Type B pancreatic cell (in vitro differentiated cells): ENCODE results near the gene DCC. TPM values are rescaled to one million over a fixed set of nuclear protein-coding genes. Genes with fewer than 3 reads are reported as not detected.

Source experiments
- DNase-seq: peaks from one replicate; pipeline ENCODE4 v3.0.0; 2021; ENCODE audit warnings: mixed read lengths; ENCODE audit not compliant: unreplicated experiment; ENCODE audit errors: extremely low spot score
- H3K27ac Mint-ChIP-seq: 2 replicates; pipeline ENCODE4 v1.8.0; 2021; ENCODE audit warnings: mild to moderate bottlenecking, mixed read lengths
- H3K27me3 Mint-ChIP-seq: 2 replicates; pipeline ENCODE4 v1.8.0; 2021; ENCODE audit warnings: mixed read lengths
- H3K36me3 Mint-ChIP-seq: 2 replicates; pipeline ENCODE4 v1.8.0; 2021; ENCODE audit warnings: mixed read lengths
- H3K4me1 Mint-ChIP-seq: one replicate; pipeline ENCODE4 v1.8.0; 2021; ENCODE audit warnings: mixed read lengths; ENCODE audit not compliant: unreplicated experiment
- H3K4me3 Mint-ChIP-seq: 2 replicates; pipeline ENCODE4 v1.8.0; 2021; ENCODE audit warnings: mild to moderate bottlenecking, mixed read lengths
- H3K9me3 Mint-ChIP-seq: 2 replicates; pipeline ENCODE4 v1.8.0; 2021; ENCODE audit warnings: mixed read lengths
- total RNA-seq: library from RNA; stranded (reverse); gene quantifications from 2 replicates; pipeline ENCODE4 v1.2.1, GENCODE V29; 2021; ENCODE audit warnings: low replicate concordance
- TF ChIP-seq, protein P1 (sequence below): fragments of 200-600 bp; sonication (generic); conservative IDR thresholded peaks from 2 replicates; pipeline ENCODE4 v1.5.0; 2021; ENCODE audit warnings: antibody characterized with exemption, mild to moderate bottlenecking

The DCC gene
- total RNA-seq, 1 donor from 2014 or later, result 11.6 TPM

DNA sequence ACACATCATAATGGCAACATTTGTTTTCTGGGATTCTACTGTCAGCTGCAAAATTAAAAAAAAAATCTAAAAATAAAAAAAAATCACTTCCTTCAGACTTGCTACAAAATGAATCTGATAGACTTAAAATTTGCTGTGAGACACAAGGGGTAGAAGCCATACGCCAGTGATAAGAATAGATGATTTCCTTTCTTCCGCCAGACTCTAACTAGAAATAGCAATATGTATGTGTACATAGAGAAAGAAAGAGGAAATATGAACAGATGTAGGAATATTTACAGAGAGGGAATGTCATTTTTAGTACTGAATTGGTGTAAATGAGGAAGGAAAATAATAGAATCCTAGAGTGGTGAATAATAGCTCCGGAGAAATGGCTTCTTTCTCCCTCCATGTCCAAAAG, 574.2 kb downstream of the DCC start:
- no peak overlapping the region for H3K27ac Mint-ChIP-seq
- TF ChIP-seq, protein P1, sequence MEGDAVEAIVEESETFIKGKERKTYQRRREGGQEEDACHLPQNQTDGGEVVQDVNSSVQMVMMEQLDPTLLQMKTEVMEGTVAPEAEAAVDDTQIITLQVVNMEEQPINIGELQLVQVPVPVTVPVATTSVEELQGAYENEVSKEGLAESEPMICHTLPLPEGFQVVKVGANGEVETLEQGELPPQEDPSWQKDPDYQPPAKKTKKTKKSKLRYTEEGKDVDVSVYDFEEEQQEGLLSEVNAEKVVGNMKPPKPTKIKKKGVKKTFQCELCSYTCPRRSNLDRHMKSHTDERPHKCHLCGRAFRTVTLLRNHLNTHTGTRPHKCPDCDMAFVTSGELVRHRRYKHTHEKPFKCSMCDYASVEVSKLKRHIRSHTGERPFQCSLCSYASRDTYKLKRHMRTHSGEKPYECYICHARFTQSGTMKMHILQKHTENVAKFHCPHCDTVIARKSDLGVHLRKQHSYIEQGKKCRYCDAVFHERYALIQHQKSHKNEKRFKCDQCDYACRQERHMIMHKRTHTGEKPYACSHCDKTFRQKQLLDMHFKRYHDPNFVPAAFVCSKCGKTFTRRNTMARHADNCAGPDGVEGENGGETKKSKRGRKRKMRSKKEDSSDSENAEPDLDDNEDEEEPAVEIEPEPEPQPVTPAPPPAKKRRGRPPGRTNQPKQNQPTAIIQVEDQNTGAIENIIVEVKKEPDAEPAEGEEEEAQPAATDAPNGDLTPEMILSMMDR, result no peak
- no peaks in the 10 kb centered on the region for H3K9me3 Mint-ChIP-seq

DNA sequence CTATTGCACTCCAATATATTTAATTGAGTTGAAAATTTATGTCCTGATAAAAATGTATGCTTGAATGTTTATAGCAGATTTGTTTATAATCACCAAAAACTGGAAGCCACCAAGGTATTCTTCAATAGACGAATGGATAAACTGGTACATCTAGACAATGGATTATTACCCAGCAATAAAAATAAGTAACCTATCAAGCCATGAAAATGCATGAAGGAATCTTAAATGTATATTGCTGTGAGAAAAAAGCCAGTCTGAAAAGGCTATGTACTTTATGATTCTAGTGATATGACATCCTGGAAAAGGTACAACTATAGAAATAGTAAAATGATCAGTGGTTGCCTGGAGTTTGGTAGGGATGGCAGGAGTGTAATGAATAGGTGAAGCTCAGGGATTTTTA, 580.7 kb downstream of the DCC start:
- no peak for DNase-seq
- no peaks in the 10 kb centered on the region for H3K4me1 Mint-ChIP-seq
- TF ChIP-seq, protein P1, result no peak
- no peaks in the 10 kb centered on the region for H3K9me3 Mint-ChIP-seq
- H3K36me3 Mint-ChIP-seq, result no peaks in the 10 kb centered on the region
- no peaks in the 10 kb centered on the region for H3K27me3 Mint-ChIP-seq
- H3K27ac Mint-ChIP-seq, result no peak overlapping the region
- no peak overlapping the region for H3K4me3 Mint-ChIP-seq

More for the DNA sequence above, 574.2 kb downstream of the DCC start:
- no peaks in the 10 kb centered on the region for H3K36me3 Mint-ChIP-seq
- H3K4me3 Mint-ChIP-seq, result no peak overlapping the region
- DNase-seq, result no peak
- H3K4me1 Mint-ChIP-seq, result no peaks in the 10 kb centered on the region
- no peaks in the 10 kb centered on the region for H3K27me3 Mint-ChIP-seq

GRCh38 chr18:52933356-52933755, 593.4 kb downstream of the DCC start:
- no peaks in the 10 kb centered on the region for H3K9me3 Mint-ChIP-seq
- no peak overlapping the region for H3K27ac Mint-ChIP-seq
- peaks cover 2% of the 10 kb centered on the region for H3K27me3 Mint-ChIP-seq
- H3K36me3 Mint-ChIP-seq, result no peaks in the 10 kb centered on the region
- no peak overlapping the region for H3K4me3 Mint-ChIP-seq
- TF ChIP-seq, protein P1, result no peak
- DNase-seq, result no peak
- no peaks in the 10 kb centered on the region for H3K4me1 Mint-ChIP-seq

DNA sequence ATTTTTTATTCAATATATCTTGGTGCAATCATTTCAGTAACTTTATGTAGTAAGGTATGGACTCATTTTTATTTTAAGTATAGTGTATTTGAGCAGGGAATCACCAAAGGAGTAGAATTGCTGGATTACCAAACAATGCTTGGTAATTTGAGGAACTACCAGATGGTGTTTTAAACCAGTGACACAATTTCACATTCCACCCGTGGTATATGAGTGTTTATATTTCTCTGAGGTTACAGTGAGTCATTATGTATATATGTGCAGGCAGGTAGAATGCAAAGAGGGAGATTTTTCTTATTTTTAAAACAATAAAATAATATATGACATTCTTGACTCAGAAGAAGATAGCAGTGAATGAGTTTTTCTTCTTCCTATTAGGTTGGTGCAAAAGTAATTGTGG, 596.9 kb downstream of the DCC start:
- DNase-seq, result no peak
- Mint-ChIP-seq H3K4me3 (no peak overlapping the region), H3K4me1 (no peaks in the 10 kb centered on the region), H3K27me3 (peaks cover 2% of the 10 kb centered on the region), H3K27ac (no peak overlapping the region), H3K36me3 (no peaks in the 10 kb centered on the region), H3K9me3 (no peaks in the 10 kb centered on the region)
- TF ChIP-seq, protein P1, result no peak

- DNase-seq, result no peak
- H3K27ac Mint-ChIP-seq, result no peak overlapping the region
- no peaks in the 10 kb centered on the region for H3K4me1 Mint-ChIP-seq
- TF ChIP-seq, protein P1, result no peak
- no peak overlapping the region for H3K4me3 Mint-ChIP-seq
- H3K36me3 Mint-ChIP-seq, result no peaks in the 10 kb centered on the region
- peaks cover 2% of the 10 kb centered on the region for H3K27me3 Mint-ChIP-seq
- H3K9me3 Mint-ChIP-seq, result no peaks in the 10 kb centered on the region
Measured at GRCh38 chr18:52937840-52938239, 597.8 kb downstream of the DCC start.

- DNase-seq, result no peak
- H3K9me3 Mint-ChIP-seq, result no peaks in the 10 kb centered on the region
- TF ChIP-seq, protein P1, result no peak
- H3K4me3 Mint-ChIP-seq, result no peak overlapping the region
- H3K36me3 Mint-ChIP-seq, result no peaks in the 10 kb centered on the region
- no peaks in the 10 kb centered on the region for H3K4me1 Mint-ChIP-seq
- H3K27me3 Mint-ChIP-seq, result peaks cover 4% of the 10 kb centered on the region
- no peak overlapping the region for H3K27ac Mint-ChIP-seq
Measured at GRCh38 chr18:52945552-52945951, 605.6 kb downstream of the DCC start.
